K562 (cell line): Measurements from ENCODE around the gene SP2. TPM values are rescaled to one million over a fixed set of nuclear protein-coding genes. Genes with fewer than 3 reads are reported as not detected.

Experiments used
- CBX2 ChIP-seq: fragments of 200-600 bp; sonication (generic); IDR thresholded peaks from one replicate; pipeline ENCODE4 v1.6.1; 2012; ENCODE audit warnings: mild to moderate bottlenecking, low read length, inconsistent platforms; ENCODE audit not compliant: insufficient read depth, poor library complexity, severe bottlenecking
- CHD4 ChIP-seq: fragments of 200-600 bp; sonication (generic); IDR thresholded peaks from 3 replicates; pipeline ENCODE4 v1.6.1; 2012; ENCODE audit warnings: low read depth, mild to moderate bottlenecking, mixed read lengths, low read length, inconsistent platforms; ENCODE audit not compliant: insufficient read depth, insufficient replicate concordance, poor library complexity, severe bottlenecking
- GATAD2A ChIP-seq: fragments of 450-650 bp; IDR thresholded peaks from 2 replicates; pipeline ENCODE4 v1.6.1; 2017
- PHB2 ChIP-seq: fragments of 450-650 bp; IDR thresholded peaks from 2 replicates; pipeline ENCODE4 v1.6.1; 2017; ENCODE audit warnings: low read depth
- POLR2B ChIP-seq: fragments of 450-650 bp; IDR thresholded peaks from 2 replicates; pipeline ENCODE4 v1.6.1; 2018; ENCODE audit warnings: low read depth; ENCODE audit not compliant: partially characterized antibody
- SMAD4 ChIP-seq: fragments of 250-450 bp; sonication (Bioruptor Pico); conservative IDR thresholded peaks from 2 replicates; pipeline ENCODE4 v1.8.0; 2021; ENCODE audit warnings: inconsistent platforms, mild to moderate bottlenecking, moderate library complexity
- SRSF9 ChIP-seq: fragments of 200-400 bp; formaldehyde crosslinking; IDR thresholded peaks from 2 replicates; pipeline ENCODE4 v1.6.1; 2017; ENCODE audit warnings: low read depth, low read length, borderline replicate concordance
- TAF15 ChIP-seq: fragments of 200-400 bp; formaldehyde crosslinking; IDR thresholded peaks from 2 replicates; pipeline ENCODE4 v1.6.1; 2017; ENCODE audit warnings: mild to moderate bottlenecking, low read depth, low read length, moderate library complexity
- ZNF212 ChIP-seq: fragments of 450-650 bp; formaldehyde crosslinking; IDR thresholded peaks from 2 replicates; pipeline ENCODE4 v1.4.0; 2020; ENCODE audit warnings: mild to moderate bottlenecking
- ZNF23 ChIP-seq: fragments of 250-450 bp; sonication (Bioruptor Pico); IDR thresholded peaks from 2 replicates; pipeline ENCODE4 v1.4.0; 2020; ENCODE audit warnings: mild to moderate bottlenecking
- ZNF778 ChIP-seq: fragments of 450-650 bp; formaldehyde crosslinking; IDR thresholded peaks from 2 replicates; pipeline ENCODE4 v1.4.0; 2020; ENCODE audit warnings: mild to moderate bottlenecking, moderate library complexity
- polyA plus RNA-seq, 8 experiments: library from polyadenylated mRNA; depleted of rRNA in 4 of 8; stranded (reverse) in 5 of 8; unstranded in 3 of 8; fragments of >200 nt; fragmentation: Nextera tagmentation in 2 of 8; fragmentation: Illumina TruSeq in 1 of 8; extraction: Ambion mirVana in 2 of 8; extraction: Trizol in 1 of 8; gene quantifications; 2 replicates each; pipeline versions ENCODE4 v1.2.1 to v1.2.3, GENCODE V29; 2011 to 2014; ENCODE audit warnings: inconsistent platforms in 1 of 8, missing spikeins in 1 of 8
- total RNA-seq, 7 experiments: library from RNA; depleted of rRNA in 6 of 7; stranded (reverse); fragments of >200 nt in 6 of 7; fragmentation: Illumina TruSeq in 2 of 7; extraction: Trizol in 2 of 7; gene quantifications; 2 replicates each; pipeline versions ENCODE4 v1.2.1 to v1.2.3, GENCODE V29; 2011 to 2021; ENCODE audit warnings: low replicate concordance in 1 of 7
- TF ChIP-seq, protein P1 (sequence below): fragments of 250-450 bp; sonication (Bioruptor Pico); IDR thresholded peaks from 2 replicates; pipeline ENCODE4 v1.8.0; 2022; ENCODE audit warnings: inconsistent platforms, mild to moderate bottlenecking, moderate library complexity, borderline replicate concordance
- TF ChIP-seq, protein P2 (sequence below): fragments of 250-450 bp; sonication (Bioruptor Pico); IDR thresholded peaks from 2 replicates; pipeline ENCODE4 v1.8.0; 2021; ENCODE audit warnings: moderate library complexity, mild to moderate bottlenecking, inconsistent platforms
- TF ChIP-seq, protein P3 (sequence below): fragments of 150-350 bp; IDR thresholded peaks from 2 replicates; pipeline ENCODE4 v1.6.1; 2014; ENCODE audit warnings: low read depth, mild to moderate bottlenecking, low read length, borderline replicate concordance
- TF ChIP-seq, protein P4 (sequence below): fragments of 250-450 bp; sonication (Bioruptor Pico); IDR thresholded peaks from 2 replicates; pipeline ENCODE4 v1.5.1; 2021; ENCODE audit warnings: mild to moderate bottlenecking
- TF ChIP-seq, protein P5 (sequence below), 3 experiments: fragments of 200-800 bp in 1 of 3; sonication (Bioruptor generic) in 1 of 3; sonication (generic) in 1 of 3; formaldehyde crosslinking in 1 of 3; IDR thresholded peaks; 2 replicates each; pipeline versions ENCODE4 v1.6.1 to v1.8.0; 2016 to 2022; ENCODE audit warnings: mild to moderate bottlenecking in 2 of 3, missing compliant biosample characterization in 2 of 3, missing genetic modification characterization in 2 of 3, missing genetic modification reagents in 1 of 3

Gene SP2
- total and polyA plus RNA-seq, 9 of the 15 experiments (the other 6 are each of a cell fraction or from before 2014, with no cell fraction given), result 0.77 to 22.3 (median 2.3) TPM

DNA sequence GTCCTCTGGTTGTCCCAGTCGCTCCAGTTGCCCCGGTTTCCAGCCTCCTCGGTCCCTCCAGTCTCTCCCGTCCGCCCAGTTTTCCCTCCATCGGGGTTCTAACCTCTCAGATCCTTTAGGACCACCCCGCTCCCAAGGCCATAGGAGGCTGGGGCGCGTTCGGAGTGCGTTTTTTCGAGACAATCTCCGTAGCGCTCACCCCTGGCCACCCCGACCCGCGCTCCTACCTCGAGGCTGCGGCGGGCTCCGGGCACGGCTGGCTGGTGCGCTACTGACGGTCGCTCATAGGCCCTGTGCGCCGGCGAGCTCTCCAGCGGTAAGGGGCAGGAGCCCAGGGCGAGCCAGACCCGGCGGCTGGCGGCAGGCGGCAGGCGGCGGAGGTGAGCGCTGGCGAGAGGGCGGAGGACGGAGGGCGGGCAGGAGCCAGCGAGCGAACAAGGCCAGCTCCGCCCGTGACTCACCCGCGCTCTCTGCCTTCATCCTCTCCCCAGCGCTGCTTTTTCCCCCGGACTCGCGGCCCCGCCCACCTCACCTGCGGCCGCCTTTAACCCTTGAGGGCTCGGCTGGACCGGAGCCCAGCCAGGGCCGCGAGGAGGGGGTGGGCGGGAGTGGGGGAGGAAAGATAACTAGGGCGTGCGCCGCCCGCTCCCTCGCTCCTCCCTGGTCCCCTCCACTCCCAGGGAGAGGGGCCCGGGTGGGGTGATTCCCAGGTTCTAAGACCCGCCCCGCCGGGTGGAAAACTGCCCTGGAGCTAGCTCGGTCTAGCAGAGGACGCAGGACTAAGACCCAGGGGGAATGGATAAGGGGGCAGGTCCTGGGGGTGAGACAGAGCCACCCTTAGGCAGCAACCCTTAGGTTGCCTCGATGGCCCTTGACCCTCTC, 45.1 kb upstream of the SP2 start, which contains the start of gene SP6 (continued):
- TF ChIP-seq, protein P1, sequence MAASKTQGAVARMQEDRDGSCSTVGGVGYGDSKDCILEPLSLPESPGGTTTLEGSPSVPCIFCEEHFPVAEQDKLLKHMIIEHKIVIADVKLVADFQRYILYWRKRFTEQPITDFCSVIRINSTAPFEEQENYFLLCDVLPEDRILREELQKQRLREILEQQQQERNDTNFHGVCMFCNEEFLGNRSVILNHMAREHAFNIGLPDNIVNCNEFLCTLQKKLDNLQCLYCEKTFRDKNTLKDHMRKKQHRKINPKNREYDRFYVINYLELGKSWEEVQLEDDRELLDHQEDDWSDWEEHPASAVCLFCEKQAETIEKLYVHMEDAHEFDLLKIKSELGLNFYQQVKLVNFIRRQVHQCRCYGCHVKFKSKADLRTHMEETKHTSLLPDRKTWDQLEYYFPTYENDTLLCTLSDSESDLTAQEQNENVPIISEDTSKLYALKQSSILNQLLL, result no peak
- TF ChIP-seq, protein P2, sequence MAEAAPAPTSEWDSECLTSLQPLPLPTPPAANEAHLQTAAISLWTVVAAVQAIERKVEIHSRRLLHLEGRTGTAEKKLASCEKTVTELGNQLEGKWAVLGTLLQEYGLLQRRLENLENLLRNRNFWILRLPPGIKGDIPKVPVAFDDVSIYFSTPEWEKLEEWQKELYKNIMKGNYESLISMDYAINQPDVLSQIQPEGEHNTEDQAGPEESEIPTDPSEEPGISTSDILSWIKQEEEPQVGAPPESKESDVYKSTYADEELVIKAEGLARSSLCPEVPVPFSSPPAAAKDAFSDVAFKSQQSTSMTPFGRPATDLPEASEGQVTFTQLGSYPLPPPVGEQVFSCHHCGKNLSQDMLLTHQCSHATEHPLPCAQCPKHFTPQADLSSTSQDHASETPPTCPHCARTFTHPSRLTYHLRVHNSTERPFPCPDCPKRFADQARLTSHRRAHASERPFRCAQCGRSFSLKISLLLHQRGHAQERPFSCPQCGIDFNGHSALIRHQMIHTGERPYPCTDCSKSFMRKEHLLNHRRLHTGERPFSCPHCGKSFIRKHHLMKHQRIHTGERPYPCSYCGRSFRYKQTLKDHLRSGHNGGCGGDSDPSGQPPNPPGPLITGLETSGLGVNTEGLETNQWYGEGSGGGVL (CRISPR knock-in tag), result no peak
- TF ChIP-seq GATAD2A (peak; percentile 70; the same call in 1 of the 2 replicates), POLR2B (no peak), PHB2 (no peak), SRSF9 (no peak), SMAD4 (peak; percentile 60; the same call in 1 of the 2 replicates), ZNF23 (CRISPR knock-in tag) (peak; percentile 43; the same call in 1 of the 2 replicates), CBX2 (no peak), CHD4 (no peak), ZNF212 (no peak), TAF15 (no peak), ZNF778 (CRISPR knock-in tag) (no peak)
- TF ChIP-seq, protein P3, sequence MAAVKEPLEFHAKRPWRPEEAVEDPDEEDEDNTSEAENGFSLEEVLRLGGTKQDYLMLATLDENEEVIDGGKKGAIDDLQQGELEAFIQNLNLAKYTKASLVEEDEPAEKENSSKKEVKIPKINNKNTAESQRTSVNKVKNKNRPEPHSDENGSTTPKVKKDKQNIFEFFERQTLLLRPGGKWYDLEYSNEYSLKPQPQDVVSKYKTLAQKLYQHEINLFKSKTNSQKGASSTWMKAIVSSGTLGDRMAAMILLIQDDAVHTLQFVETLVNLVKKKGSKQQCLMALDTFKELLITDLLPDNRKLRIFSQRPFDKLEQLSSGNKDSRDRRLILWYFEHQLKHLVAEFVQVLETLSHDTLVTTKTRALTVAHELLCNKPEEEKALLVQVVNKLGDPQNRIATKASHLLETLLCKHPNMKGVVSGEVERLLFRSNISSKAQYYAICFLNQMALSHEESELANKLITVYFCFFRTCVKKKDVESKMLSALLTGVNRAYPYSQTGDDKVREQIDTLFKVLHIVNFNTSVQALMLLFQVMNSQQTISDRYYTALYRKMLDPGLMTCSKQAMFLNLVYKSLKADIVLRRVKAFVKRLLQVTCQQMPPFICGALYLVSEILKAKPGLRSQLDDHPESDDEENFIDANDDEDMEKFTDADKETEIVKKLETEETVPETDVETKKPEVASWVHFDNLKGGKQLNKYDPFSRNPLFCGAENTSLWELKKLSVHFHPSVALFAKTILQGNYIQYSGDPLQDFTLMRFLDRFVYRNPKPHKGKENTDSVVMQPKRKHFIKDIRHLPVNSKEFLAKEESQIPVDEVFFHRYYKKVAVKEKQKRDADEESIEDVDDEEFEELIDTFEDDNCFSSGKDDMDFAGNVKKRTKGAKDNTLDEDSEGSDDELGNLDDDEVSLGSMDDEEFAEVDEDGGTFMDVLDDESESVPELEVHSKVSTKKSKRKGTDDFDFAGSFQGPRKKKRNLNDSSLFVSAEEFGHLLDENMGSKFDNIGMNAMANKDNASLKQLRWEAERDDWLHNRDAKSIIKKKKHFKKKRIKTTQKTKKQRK, result no peak
- TF ChIP-seq, protein P4, sequence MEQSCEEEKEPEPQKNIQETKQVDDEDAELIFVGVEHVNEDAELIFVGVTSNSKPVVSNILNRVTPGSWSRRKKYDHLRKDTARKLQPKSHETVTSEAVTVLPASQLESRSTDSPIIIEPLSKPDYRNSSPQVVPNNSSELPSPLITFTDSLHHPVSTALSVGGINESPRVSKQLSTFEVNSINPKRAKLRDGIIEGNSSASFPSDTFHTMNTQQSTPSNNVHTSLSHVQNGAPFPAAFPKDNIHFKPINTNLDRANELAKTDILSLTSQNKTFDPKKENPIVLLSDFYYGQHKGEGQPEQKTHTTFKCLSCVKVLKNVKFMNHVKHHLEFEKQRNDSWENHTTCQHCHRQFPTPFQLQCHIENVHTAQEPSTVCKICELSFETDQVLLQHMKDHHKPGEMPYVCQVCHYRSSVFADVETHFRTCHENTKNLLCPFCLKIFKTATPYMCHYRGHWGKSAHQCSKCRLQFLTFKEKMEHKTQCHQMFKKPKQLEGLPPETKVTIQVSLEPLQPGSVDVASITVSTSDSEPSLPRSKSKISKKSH (CRISPR knock-in tag), result no peak
- TF ChIP-seq, protein P5, sequence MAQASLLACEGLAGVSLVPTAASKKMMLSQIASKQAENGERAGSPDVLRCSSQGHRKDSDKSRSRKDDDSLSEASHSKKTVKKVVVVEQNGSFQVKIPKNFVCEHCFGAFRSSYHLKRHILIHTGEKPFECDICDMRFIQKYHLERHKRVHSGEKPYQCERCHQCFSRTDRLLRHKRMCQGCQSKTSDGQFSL (CRISPR knock-in tag; IDR thresholded peaks at IDR 0.05), result peak; percentile 70; the same call in 1 of the 2 replicates
- TF ChIP-seq, protein P5 (tag; IDR thresholded peaks at IDR 0.05), result no peak
